Stimulated activated CD4-positive, alpha-beta T cell treated with anti-CD3 and anti-CD28 coated beads, Interleukin-12 subunit alpha, Interleukin-12 subunit beta, amount 100 ng/mL, for 24 hours (primary cell): Measurements from ENCODE around the gene TXN2.
A peak's percentile ranks its signal among the peaks of the same experiment; 100 is the strongest.
"Not testable (repeated sequence)": the region's sequence is repeated elsewhere in the genome, so short reads cannot be mapped to it uniquely, and the experiment has no call there.

Experiments used
- DNase-seq, 2 experiments: peaks; one replicate each; pipeline ENCODE4 v3.0.0-alpha.2; 2020; ENCODE audit warnings: low read depth in 2 of 2

The TXN2 gene

GRCh38 chr22:36455571-36456463, 25.6 kb downstream of the TXN2 start:
- DNase-seq = no peak

GRCh38 chr22:36454916-36455570, 26.4 kb downstream of the TXN2 start:
- peak; percentile 87 to 95 for DNase-seq

GRCh38 chr22:36453855-36454378, 27.5 kb downstream of the TXN2 start:
- no peak for DNase-seq

- DNase-seq = not testable (repeated sequence)
These were observed 28.3 kb downstream of the TXN2 start for GRCh38 chr22:36452978-36453607.

- no peak for DNase-seq
These were observed 29.0 kb downstream of the TXN2 start for GRCh38 chr22:36452250-36452977.

- DNase-seq = not testable (repeated sequence)
These were observed 30.5 kb downstream of the TXN2 start for GRCh38 chr22:36450923-36451322.

- DNase-seq = no peak
These were observed 31.8 kb downstream of the TXN2 start for GRCh38 chr22:36449596-36450175.

- DNase-seq = no peak
These were observed 33.8 kb downstream of the TXN2 start for GRCh38 chr22:36447632-36448031.

- DNase-seq = no peak
These were observed 36.2 kb downstream of the TXN2 start for GRCh38 chr22:36445158-36445668.

GRCh38 chr22:36443198-36443770, 38.2 kb downstream of the TXN2 start:
- DNase-seq = no peak

- no peak for DNase-seq
These were observed 38.8 kb downstream of the TXN2 start for GRCh38 chr22:36442506-36443197.

GRCh38 chr22:36440429-36441002, 40.9 kb downstream of the TXN2 start:
- DNase-seq = no peak

GRCh38 chr22:36439481-36440271, 41.8 kb downstream of the TXN2 start:
- no peak for DNase-seq

- DNase-seq = peak; percentile 35 to 47
These were observed 45.7 kb downstream of the TXN2 start for GRCh38 chr22:36435516-36436415.

- DNase-seq = no peak
These were observed 47.9 kb downstream of the TXN2 start for GRCh38 chr22:36433318-36434231.

GRCh38 chr22:36432592-36433317, 48.7 kb downstream of the TXN2 start:
- no peak for DNase-seq
